Omental fat pad (tissue), 4 donors: Measurements from ENCODE around the gene CAPN5. TPM values are rescaled to one million over a fixed set of nuclear protein-coding genes. Genes with fewer than 3 reads are reported as not detected.
"Not testable (repeated sequence)": the region's sequence is repeated elsewhere in the genome, so short reads cannot be mapped to it uniquely, and the experiment has no call there.

ENCODE experiments used
- ATAC-seq: fragments of 150-250 bp; one replicate; pipeline ENCODE4 v1.9.1; 2016; ENCODE audit warnings: mild to moderate bottlenecking, moderate library complexity; ENCODE audit not compliant: low FRiP score
- DNase-seq: peaks from one replicate; pipeline ENCODE4 v3.0.0-alpha.2; 2019; ENCODE audit warnings: low spot score
- CTCF ChIP-seq, 3 donors: fragments of 450-650 bp; IDR thresholded peaks; one replicate each; pipeline ENCODE4 v1.5.1; 2016 to 2017; ENCODE audit warnings: antibody characterized with exemption in 3 of 3, mild to moderate bottlenecking in 3 of 3, moderate library complexity in 2 of 3
- total RNA-seq, 4 donors: library from RNA; depleted of rRNA; stranded (reverse); fragments of >200 nt; gene quantifications; one replicate each; pipeline ENCODE4 v1.1.0, GENCODE V29; 2016

The CAPN5 gene
- total RNA-seq = 1 to 10 TPM; 3.3 to 8.5 (median 4.7) TPM

DNA sequence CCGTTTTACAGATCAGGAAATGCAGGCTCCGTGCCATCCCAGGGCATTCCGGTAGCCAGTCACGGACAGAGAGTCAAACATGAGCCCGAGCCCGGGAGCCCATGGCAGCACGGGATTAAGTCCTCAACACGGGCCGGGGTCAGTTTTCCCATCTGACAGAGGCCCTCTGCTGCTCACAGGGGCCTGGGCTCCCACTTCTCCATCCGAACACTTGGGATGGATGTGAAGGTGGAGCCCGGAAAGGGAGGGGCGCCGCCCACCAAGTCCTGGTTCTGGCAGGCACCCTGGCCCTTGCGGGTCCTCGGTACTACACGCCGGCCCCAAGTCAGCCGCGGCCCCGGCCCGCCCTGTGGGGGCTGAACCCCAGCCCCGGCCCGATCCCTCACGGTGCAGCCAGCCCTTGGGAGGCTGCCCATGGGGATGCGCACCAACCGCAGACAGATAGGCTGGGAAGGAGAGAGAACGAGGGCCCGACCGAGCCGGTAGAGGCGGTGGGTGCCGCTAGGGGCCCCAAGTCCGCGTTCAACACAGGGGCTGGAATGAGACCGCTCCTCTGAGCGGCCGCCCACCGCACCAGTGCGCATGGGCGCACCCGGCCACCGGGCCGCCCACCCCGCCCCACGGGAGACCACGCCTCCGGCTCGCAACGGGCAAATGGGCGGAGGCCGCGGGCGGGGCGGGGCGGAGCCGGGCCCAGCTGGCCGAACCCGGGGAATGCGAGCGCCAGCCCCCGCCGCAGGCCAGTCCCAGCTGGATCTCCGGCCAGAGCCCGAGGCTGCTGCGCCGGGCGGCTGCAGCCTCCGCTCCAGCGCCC lies at the start of gene CAPN5:
Gene CAPN5, plus strand, starts transcription at position 743 of the 814 bp plus-strand sequence. CDS start 17,916 bp downstream, outside the sequence.
- DNase-seq = peak; percentile 59
- peak; percentile 98 for ATAC-seq
- no peak for TF ChIP-seq CTCF (IDR thresholded peaks at IDR 0.05)

DNA sequence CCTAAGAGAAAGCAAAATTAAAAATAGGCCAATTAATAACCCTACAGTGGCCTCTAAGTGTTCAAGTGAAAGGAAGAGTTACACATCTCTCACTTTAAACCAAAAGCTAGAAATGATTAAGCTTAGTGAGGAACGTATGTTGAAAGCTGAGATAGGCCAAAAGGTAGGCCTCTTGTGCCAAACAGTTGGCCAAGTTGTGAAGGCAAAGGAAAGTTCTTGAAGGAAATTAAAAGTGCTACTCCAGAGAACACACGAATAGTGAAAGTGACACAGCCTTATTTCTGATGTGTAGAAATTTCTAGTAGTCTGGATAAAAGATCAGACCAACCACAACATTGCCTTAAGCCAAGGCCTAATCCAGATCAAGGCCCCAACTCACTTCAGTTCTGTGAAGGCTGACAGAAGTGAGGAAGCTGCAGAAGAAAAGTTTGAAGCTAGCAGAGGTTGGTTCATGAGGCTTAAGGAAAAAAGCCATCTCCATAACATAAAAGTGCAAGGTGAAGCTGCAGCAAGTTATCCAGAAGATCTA lies 48.3 kb upstream of the CAPN5 start:
- ATAC-seq, DNase-seq: not testable (repeated sequence)

DNA sequence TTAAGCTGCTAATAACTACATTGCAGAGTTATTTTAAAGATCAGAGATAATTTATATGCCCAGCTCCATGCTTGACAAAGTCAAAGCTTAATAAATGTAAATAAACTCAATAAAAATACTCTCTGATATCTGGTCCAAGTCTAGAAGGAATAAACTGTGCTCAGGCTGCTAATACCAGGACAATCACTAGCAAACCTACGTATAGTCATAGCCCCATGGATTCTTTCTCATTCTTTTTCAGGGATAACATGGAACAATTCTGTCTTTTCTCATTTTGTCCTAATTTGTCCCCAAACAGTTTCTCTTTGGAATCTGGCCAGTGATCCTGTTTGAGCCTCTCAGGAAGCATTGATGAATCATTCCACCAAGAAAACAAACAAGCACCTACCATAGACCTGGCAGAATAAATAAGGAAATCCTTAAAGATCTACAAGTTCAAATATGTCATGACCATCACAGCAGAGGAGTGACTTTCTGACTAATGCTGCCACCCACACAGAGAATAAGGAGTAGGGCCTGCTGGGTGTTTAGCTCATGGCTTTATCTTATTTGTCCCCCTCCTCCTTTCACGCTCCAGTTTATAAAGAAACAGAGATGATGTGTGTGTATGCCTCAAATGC lies 46.7 kb upstream of the CAPN5 start:
- DNase-seq = no peak
- no peak for ATAC-seq
- TF ChIP-seq CTCF (IDR thresholded peaks at IDR 0.05) = no peak

GRCh38 chr11:77020734-77021133 lies 46.0 kb upstream of the CAPN5 start:
- ATAC-seq (no peak), DNase-seq (no peak)
- no peak for TF ChIP-seq CTCF (IDR thresholded peaks at IDR 0.05)

DNA sequence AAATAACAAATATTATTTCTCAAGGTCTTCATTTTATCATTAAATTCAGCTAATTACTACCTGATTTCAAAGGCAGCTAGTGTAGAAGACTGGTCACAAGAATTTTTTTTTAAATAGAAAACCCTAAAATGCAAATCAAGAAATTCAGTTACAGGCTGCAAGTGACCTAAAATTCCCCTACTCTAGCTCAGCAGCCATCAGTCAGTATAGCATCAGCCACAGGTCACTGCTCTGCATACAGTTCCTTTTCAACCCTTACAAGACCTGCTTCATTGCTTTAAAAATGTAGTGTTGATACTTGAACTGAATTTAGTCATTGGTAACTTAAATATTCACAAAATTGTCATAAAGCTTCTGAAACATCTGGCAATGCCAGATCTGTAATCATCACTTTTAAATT lies 42.0 kb upstream of the CAPN5 start:
- no peak for TF ChIP-seq CTCF (IDR thresholded peaks at IDR 0.05)
- DNase-seq (no peak), ATAC-seq (no peak)

- DNase-seq = no peak
- no peak for ATAC-seq
- TF ChIP-seq CTCF (IDR thresholded peaks at IDR 0.05) = no peak
Measured at GRCh38 chr11:77026221-77026620, 40.5 kb upstream of the CAPN5 start.

DNA sequence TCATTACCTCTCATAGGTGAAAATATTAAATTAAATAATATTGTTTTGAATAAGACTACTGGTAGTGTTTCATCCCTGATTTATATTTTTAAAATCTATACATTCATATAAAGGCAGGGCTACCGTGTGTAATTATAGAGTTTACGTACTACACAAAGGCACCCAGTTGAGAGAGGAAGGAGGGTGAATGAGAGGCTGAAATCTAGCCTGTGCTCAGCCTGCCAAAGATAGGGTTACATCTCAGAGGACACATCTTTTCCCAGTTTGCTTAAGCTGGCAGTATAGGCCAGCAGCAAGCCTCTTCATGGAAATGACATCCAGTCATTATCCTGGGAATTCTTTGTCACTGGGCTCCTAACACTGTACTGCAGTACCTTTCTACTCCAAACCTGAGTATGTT lies 40.0 kb upstream of the CAPN5 start:
- ATAC-seq = no peak
- no peak for TF ChIP-seq CTCF (IDR thresholded peaks at IDR 0.05)
- no peak for DNase-seq
